M059J (cell line): ENCODE results near the gene ITGA7. TPM values are rescaled to one million over a fixed set of nuclear protein-coding genes. Genes with fewer than 3 reads are reported as not detected.

ENCODE experiments used
- DNase-seq: peaks from one replicate; pipeline ENCODE4 v3.0.0-alpha.2; 2012; ENCODE audit warnings: low read depth
- total RNA-seq: library from RNA; depleted of rRNA; stranded (reverse); fragments of >200 nt; shearing (Covaris generic); gene quantifications from 2 replicates; pipeline ENCODE4 v1.2.3, GENCODE V29; 2014; rRNA removed

ITGA7 gene
- total RNA-seq, 1 experiment from 2014 or later = 7.9 TPM

GRCh38 chr12:55642669-55643068 is 65.0 kb downstream of the ITGA7 start:
- DNase-seq = no peak

GRCh38 chr12:55642267-55642666 is 65.4 kb downstream of the ITGA7 start:
- DNase-seq = no peak

GRCh38 chr12:55641595-55641994 is 66.1 kb downstream of the ITGA7 start:
- no peak for DNase-seq

GRCh38 chr12:55637467-55637866 is 70.2 kb downstream of the ITGA7 start:
- DNase-seq = no peak

- no peak for DNase-seq
Measured at GRCh38 chr12:55636853-55637252, 70.9 kb downstream of the ITGA7 start, which contains the start of gene OR10P1. Gene OR10P1, plus strand, starts transcription at chr12:55636892. Its CDS starts 0 bp downstream, at chr12:55636892.

GRCh38 chr12:55636116-55636655 is 71.5 kb downstream of the ITGA7 start:
- DNase-seq = no peak

Other genes starting within 250 kb of the ITGA7 start
- gene OR6C70, start 237.8 kb downstream of the ITGA7 start, total RNA-seq = not detected in 2 replicates
- not detected in 2 replicates for gene OR6C68, start 215.5 kb downstream of the ITGA7 start, total RNA-seq
- not detected in 2 replicates for gene OR6C4, start 158.3 kb downstream of the ITGA7 start, total RNA-seq
- not detected in 2 replicates for gene OR2AP1, start 135.4 kb downstream of the ITGA7 start, total RNA-seq
- not detected in 2 replicates for gene OR10P1, start 71.0 kb downstream of the ITGA7 start, total RNA-seq
- 115 and 120 TPM in 2 replicates for gene BLOC1S1, start 8.1 kb upstream of the ITGA7 start, total RNA-seq
- 2.0 and 3.2 TPM in 2 replicates for gene RDH5, start 12.5 kb upstream of the ITGA7 start, total RNA-seq
- gene CD63, start 21.1 kb upstream of the ITGA7 start, total RNA-seq = 1,074 and 1,218 TPM in 2 replicates
- gene GDF11, start 35.2 kb upstream of the ITGA7 start, total RNA-seq = 3.9 and 7.1 TPM in 2 replicates
- 144 and 154 TPM in 2 replicates for gene SARNP, start 109.8 kb upstream of the ITGA7 start, total RNA-seq
- gene ORMDL2, start 110.1 kb upstream of the ITGA7 start, total RNA-seq = 22.5 and 48.2 TPM in 2 replicates
- 34.5 and 42.3 TPM in 2 replicates for gene DNAJC14, start 121.7 kb upstream of the ITGA7 start, total RNA-seq
- 1.5 and 2.9 TPM in 2 replicates for gene MMP19, start 135.0 kb upstream of the ITGA7 start, total RNA-seq
- 26.8 and 28.0 TPM in 2 replicates for gene PYM1, start 220.0 kb upstream of the ITGA7 start, total RNA-seq
- 21.7 and 31.3 TPM in 2 replicates for gene DGKA, start 223.3 kb upstream of the ITGA7 start, total RNA-seq